ENCODE results near the gene TAP2.

Gene TAP2

GRCh38 chr6:32794510-32794909 is 44.0 kb downstream of the TAP2 start:
- no peak for DNase-seq (ENCODE audit: low read depth in 2 of 3, low spot score in 2 of 3)

DNA sequence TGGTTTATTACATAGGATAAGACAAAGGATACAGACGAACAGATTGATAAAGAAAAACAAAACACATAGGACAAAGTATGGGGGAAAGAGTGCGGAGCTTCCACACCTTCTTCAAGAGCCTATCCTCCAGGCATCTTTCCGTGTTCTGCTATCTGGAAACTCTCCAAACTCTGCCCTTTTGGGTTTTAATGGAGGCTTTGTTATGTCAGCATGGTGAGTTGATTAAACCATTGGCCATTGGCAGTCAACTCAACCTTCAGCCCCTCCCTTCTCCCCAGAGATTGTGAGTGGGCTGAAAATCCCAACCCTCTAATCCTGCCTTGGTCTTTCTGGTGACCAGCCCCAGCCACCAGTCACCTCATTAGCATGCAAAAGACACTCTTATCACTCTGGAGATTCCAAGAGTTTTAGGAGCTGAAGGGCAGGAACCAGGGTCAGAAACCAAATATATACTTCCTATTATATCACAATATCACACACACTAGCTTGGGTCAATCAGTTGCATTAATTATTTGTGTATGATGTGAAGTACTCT is 45.6 kb downstream of the TAP2 start:
- no peak for DNase-seq (ENCODE audit: low read depth in 2 of 3, low spot score in 2 of 3)

GRCh38 chr6:32790306-32790705 is 48.2 kb downstream of the TAP2 start:
- no peak for DNase-seq (ENCODE audit: low read depth in 2 of 3, low spot score in 2 of 3)
